Chondrocyte (in vitro differentiated cells): Measurements from ENCODE around the gene PDE10A. TPM values are rescaled to one million over a fixed set of nuclear protein-coding genes. Genes with fewer than 3 reads are reported as not detected.

Experiments
- DNase-seq: peaks from one replicate; pipeline ENCODE4 v3.0.0; 2021; ENCODE audit warnings: mixed read lengths, low spot score
- H3K27ac Mint-ChIP-seq: one replicate; pipeline ENCODE4 v1.8.0; 2021; ENCODE audit warnings: mild to moderate bottlenecking, moderate library complexity, mixed read lengths; ENCODE audit not compliant: unreplicated experiment
- H3K27me3 Mint-ChIP-seq: 2 replicates; pipeline ENCODE4 v1.8.0; 2021; ENCODE audit warnings: low read depth, mixed read lengths
- H3K36me3 Mint-ChIP-seq: 2 replicates; pipeline ENCODE4 v1.8.0; 2021; ENCODE audit warnings: low read depth, mixed read lengths
- H3K4me1 Mint-ChIP-seq: 2 replicates; pipeline ENCODE4 v1.8.0; 2021; ENCODE audit warnings: low read depth, mild to moderate bottlenecking, mixed read lengths
- H3K4me3 Mint-ChIP-seq: one replicate; pipeline ENCODE4 v1.8.0; 2021; ENCODE audit warnings: mild to moderate bottlenecking, moderate library complexity, mixed read lengths; ENCODE audit not compliant: unreplicated experiment
- H3K9me3 Mint-ChIP-seq: 2 replicates; pipeline ENCODE4 v1.8.0; 2021; ENCODE audit warnings: low read depth, mixed read lengths
- total RNA-seq: library from RNA; stranded (reverse); gene quantifications from 3 replicates; pipeline ENCODE4 v1.2.1, GENCODE V29; 2021
- TF ChIP-seq, protein P1 (sequence below): fragments of 200-600 bp; sonication (generic); IDR thresholded peaks from 2 replicates; pipeline ENCODE4 v1.5.0; 2021; ENCODE audit warnings: antibody characterized with exemption, mild to moderate bottlenecking, moderate library complexity

PDE10A gene
- total RNA-seq, 1 donor from 2014 or later = 13.7 TPM

DNA sequence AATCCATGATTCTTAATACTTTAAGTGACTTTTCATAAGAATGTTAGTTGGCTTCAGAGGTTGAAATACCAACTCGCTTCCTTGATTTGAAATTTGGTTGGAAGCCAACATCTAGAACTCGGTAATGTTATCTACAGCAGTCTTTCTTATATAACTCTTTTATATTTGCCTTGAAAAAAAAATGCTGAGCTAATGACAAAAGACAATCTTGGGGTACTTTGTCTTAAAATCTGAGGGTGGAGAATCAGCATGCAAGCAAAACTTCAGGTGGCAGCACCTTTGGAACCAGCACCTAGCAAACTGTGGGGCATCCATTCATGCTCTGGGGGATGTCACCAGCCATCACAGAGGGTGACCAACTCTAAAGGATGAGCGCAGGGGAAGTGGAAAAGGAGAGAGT lies 76.3 kb downstream of the PDE10A start:
- Mint-ChIP-seq H3K27ac (no peak overlapping the region), H3K27me3 (no peaks in the 10 kb centered on the region), H3K4me3 (no peak overlapping the region), H3K36me3 (peaks cover 7% of the 10 kb centered on the region), H3K9me3 (peaks cover 12% of the 10 kb centered on the region), H3K4me1 (peaks cover 17% of the 10 kb centered on the region)
- DNase-seq = no peak
- TF ChIP-seq, protein P1, sequence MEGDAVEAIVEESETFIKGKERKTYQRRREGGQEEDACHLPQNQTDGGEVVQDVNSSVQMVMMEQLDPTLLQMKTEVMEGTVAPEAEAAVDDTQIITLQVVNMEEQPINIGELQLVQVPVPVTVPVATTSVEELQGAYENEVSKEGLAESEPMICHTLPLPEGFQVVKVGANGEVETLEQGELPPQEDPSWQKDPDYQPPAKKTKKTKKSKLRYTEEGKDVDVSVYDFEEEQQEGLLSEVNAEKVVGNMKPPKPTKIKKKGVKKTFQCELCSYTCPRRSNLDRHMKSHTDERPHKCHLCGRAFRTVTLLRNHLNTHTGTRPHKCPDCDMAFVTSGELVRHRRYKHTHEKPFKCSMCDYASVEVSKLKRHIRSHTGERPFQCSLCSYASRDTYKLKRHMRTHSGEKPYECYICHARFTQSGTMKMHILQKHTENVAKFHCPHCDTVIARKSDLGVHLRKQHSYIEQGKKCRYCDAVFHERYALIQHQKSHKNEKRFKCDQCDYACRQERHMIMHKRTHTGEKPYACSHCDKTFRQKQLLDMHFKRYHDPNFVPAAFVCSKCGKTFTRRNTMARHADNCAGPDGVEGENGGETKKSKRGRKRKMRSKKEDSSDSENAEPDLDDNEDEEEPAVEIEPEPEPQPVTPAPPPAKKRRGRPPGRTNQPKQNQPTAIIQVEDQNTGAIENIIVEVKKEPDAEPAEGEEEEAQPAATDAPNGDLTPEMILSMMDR = no peak

DNA sequence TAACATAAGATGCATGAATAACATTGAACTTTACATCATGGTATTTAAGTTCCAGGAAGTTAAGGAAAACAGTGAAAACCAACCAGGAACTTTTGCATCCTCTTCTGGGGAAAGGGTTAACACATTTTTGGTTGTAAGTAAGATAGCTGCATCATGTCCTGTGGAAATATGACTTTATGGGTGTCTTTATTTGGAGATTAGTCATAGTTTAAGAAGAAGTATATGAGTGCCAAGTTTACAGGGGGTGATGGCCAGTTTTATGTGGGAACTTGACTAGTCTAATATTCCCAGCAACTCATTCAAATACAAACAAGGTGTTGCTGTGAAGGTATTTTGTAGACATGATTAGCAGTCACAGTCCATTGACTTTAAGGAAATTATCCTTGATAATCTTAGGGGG lies 78.0 kb downstream of the PDE10A start:
- DNase-seq = no peak
- no peak overlapping the region for H3K4me3 Mint-ChIP-seq
- peaks cover 13% of the 10 kb centered on the region for H3K4me1 Mint-ChIP-seq
- H3K36me3 Mint-ChIP-seq = peaks cover 7% of the 10 kb centered on the region
- peaks cover 10% of the 10 kb centered on the region for H3K9me3 Mint-ChIP-seq
- no peaks in the 10 kb centered on the region for H3K27me3 Mint-ChIP-seq
- TF ChIP-seq, protein P1 = no peak
- H3K27ac Mint-ChIP-seq = no peak overlapping the region

DNA sequence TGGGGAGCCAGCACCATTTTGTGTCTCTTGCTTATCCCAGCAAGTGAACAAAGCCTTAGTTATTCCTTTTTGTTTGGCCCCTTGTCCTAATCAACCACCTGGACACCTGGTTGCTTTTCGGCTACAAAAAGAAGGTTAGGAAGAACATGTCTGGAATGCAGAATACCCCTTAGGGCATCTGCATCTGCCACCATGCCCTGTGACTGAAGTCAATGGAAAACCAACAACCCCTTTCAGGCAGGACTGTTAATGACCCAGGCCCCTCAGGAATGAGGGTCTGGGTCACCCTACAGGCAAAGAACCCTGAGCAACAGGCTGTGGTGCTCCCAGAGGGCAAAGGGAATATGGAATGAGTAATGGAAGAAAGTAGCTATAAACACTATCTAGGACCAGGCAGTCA lies 78.5 kb downstream of the PDE10A start:
- DNase-seq = no peak
- no peak overlapping the region for H3K27ac Mint-ChIP-seq
- peaks cover 13% of the 10 kb centered on the region for H3K4me1 Mint-ChIP-seq
- TF ChIP-seq, protein P1 = no peak
- H3K4me3 Mint-ChIP-seq = no peak overlapping the region
- no peaks in the 10 kb centered on the region for H3K27me3 Mint-ChIP-seq
- H3K9me3 Mint-ChIP-seq = peaks cover 10% of the 10 kb centered on the region
- H3K36me3 Mint-ChIP-seq = peaks cover 7% of the 10 kb centered on the region

DNA sequence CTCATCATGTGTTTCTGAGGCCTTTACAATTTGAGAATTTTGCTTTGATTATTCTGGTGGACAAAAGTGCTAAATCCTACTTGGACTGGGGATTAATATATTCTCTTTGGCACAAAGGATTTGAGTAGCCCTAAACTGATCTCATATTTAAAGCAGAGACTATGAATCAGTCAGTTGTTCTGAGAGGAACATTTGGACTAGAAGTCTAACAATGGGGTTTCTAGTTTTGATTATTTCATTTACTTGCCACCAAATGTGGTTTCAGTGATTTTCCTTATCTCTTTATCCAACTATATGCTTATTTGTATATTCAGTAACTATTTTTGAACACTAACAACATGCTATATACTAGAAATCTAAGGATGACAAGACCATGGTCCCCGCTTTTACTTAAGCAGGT lies 81.4 kb downstream of the PDE10A start:
- Mint-ChIP-seq H3K4me1 (peaks cover 8% of the 10 kb centered on the region), H3K27me3 (no peaks in the 10 kb centered on the region), H3K9me3 (peaks cover 10% of the 10 kb centered on the region), H3K4me3 (no peak overlapping the region), H3K27ac (no peak overlapping the region), H3K36me3 (peaks cover 7% of the 10 kb centered on the region)
- no peak for DNase-seq
- TF ChIP-seq, protein P1 = no peak

DNA sequence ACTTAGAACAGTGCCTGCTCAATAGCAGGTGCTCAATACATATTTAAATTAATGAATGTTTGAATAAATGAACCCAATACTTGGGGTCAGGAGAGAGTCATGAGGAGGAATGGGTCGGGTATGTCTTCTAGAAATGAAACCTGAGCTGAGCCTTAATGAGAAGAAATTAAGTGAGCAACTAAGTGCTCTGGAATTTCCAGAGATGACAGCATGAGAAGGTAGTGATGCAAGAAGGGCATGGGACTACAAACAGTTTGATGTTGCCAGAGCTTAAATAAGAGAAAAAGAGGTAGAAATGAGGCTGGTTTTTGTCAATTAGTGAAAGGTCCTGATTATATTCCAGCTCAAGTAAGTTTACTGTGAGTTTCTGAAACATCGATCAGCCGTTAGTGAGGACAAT lies 82.9 kb downstream of the PDE10A start:
- Mint-ChIP-seq H3K36me3 (peaks cover 2% of the 10 kb centered on the region), H3K4me1 (peaks cover 6% of the 10 kb centered on the region), H3K9me3 (peaks cover 3% of the 10 kb centered on the region), H3K27ac (no peak overlapping the region), H3K4me3 (no peak overlapping the region), H3K27me3 (no peaks in the 10 kb centered on the region)
- TF ChIP-seq, protein P1 = no peak
- DNase-seq = no peak
